Right renal cortex interstitium (tissue), 3 donors: ENCODE data around the gene FSTL1. TPM values are rescaled to one million over a fixed set of nuclear protein-coding genes. Genes with fewer than 3 reads are reported as not detected.
A peak's percentile ranks its signal among the peaks of the same experiment; 100 is the strongest.

Experiments
- DNase-seq, 3 donors: peaks; one replicate each; pipeline ENCODE4 v3.0.0-alpha.2; 2013; ENCODE audit warnings: low read depth in 3 of 3, low spot score in 2 of 3
- polyA plus RNA-seq, 3 donors: library from polyadenylated mRNA; unstranded; fragments of 120-200 nt; gene quantifications; one replicate each; pipeline ENCODE4 v1.2.1, GENCODE V29; 2013; ENCODE audit not compliant: insufficient read length in 3 of 3

FSTL1 gene
- polyA plus RNA-seq, 3 donors = 528 to 591 (median 582) TPM

GRCh38 chr3:120364821-120365220 lies 86.0 kb downstream of the FSTL1 start:
- DNase-seq = no peak

GRCh38 chr3:120364101-120364500 lies 86.7 kb downstream of the FSTL1 start:
- no peak for DNase-seq

GRCh38 chr3:120357807-120358206 lies 93.0 kb downstream of the FSTL1 start:
- no peak for DNase-seq

GRCh38 chr3:120355486-120355885 lies 95.3 kb downstream of the FSTL1 start:
- no peak for DNase-seq

GRCh38 chr3:120353463-120353862 lies 97.3 kb downstream of the FSTL1 start:
- DNase-seq = no peak

GRCh38 chr3:120352017-120352416 lies 98.8 kb downstream of the FSTL1 start:
- no peak for DNase-seq

- DNase-seq = no peak
Observed at GRCh38 chr3:120350401-120350941, 100.3 kb downstream of the FSTL1 start.

GRCh38 chr3:120349855-120350125 lies 101.0 kb downstream of the FSTL1 start:
- peak in 1 of 3 donors; percentile 39 for DNase-seq

- DNase-seq = peak; percentile 75 to 88 (median 87)
Observed at GRCh38 chr3:120348991-120349854, 101.6 kb downstream of the FSTL1 start, which contains the start of gene LRRC58. LRRC58 (minus strand) TSS chr3:120349354; CDS start chr3:120349243, 111 bp downstream.

GRCh38 chr3:120348065-120348990 lies 102.5 kb downstream of the FSTL1 start:
- DNase-seq = peak in 1 of 3 donors; percentile 50

- DNase-seq = no peak
Observed at GRCh38 chr3:120344349-120344748, 106.4 kb downstream of the FSTL1 start.

Other genes with a start within 250 kb of the FSTL1 start
- 1 to 10 TPM; 2.3 to 3.6 (median 2.9) TPM for gene GPR156, start 165.8 kb downstream of the FSTL1 start, polyA plus RNA-seq
- 10 to 100 TPM; 31.9 to 35.2 (median 33.0) TPM for gene LRRC58, start 101.6 kb downstream of the FSTL1 start, polyA plus RNA-seq
- gene NDUFB4, start 145.3 kb upstream of the FSTL1 start, polyA plus RNA-seq = 100 to 1,000 TPM; 177 to 195 (median 189) TPM
- gene HGD, start 231.2 kb upstream of the FSTL1 start, polyA plus RNA-seq = 10 to 100 TPM; 76.4 to 93.1 (median 88.3) TPM